ENCODE data around the gene CHRNB2.

DNA sequence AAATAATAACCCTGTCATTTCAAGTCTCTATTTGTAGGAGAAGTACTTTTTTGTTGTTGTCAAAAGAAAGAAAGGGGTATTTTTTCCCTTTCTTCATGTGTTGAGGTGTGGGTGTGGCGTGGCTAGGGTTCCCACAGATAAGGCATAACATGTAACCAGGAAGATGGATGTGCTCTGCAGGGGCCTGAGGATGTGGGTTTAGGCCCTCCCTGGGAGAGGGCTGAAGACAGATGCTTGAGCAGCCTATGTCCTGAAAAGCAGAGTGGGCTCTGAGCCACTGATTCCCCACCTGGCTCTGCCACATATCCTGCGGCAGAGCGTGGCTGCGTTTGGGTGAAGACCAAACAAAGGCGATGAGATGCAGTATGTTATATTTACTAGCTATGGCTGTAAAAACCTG, 54.3 kb downstream of the CHRNB2 start:
- TF ChIP-seq POLR2AphosphoS5 (IDR thresholded peaks at IDR 0.05; ENCODE audit: low read depth, low read length) (no peak), SIN3A (IDR thresholded peaks at IDR 0.05; ENCODE audit: borderline replicate concordance, insufficient read depth, low read depth, low read length) (no peak), CTCF (IDR thresholded peaks at IDR 0.05) (no peak)

Measured in Panc1 (cell line).